SU-DHL-6 (cell line): ENCODE measurements around the gene PSG4.
"Not testable (repeated sequence)": the region's sequence is repeated elsewhere in the genome, so short reads cannot be mapped to it uniquely, and the experiment has no call there.

ENCODE experiments used
- H2AFZ ChIP-seq: fragments of 200-600 bp; sonication (generic); 2 replicates; pipeline ENCODE4 v1.6.1; 2014; ENCODE audit warnings: low read depth, mild to moderate bottlenecking, moderate library complexity, mixed read lengths, antibody characterized with exemption, low read length; ENCODE audit not compliant: severe bottlenecking
- H3F3A ChIP-seq: fragments of 200-600 bp; shearing (Covaris generic); 2 replicates; pipeline ENCODE4 v1.6.0; 2016; ENCODE audit warnings: antibody characterized with exemption, mild to moderate bottlenecking; ENCODE audit not compliant: insufficient read depth
- H3K27ac ChIP-seq: fragments of 200-600 bp; sonication (generic); 2 replicates; pipeline ENCODE4 v1.5.1; 2016; ENCODE audit warnings: low read depth, mild to moderate bottlenecking, low read length, moderate library complexity, mixed read lengths
- H3K27me3 ChIP-seq: fragments of 200-600 bp; sonication (generic), shearing (Covaris generic); 2 replicates; pipeline ENCODE4 v1.6.0; 2014; ENCODE audit warnings: mild to moderate bottlenecking, low read length
- H3K36me3 ChIP-seq: fragments of 200-600 bp; sonication (generic); 2 replicates; pipeline ENCODE4 v1.6.1; 2014; ENCODE audit warnings: mild to moderate bottlenecking, low read length, mixed read lengths
- H3K4me2 ChIP-seq: fragments of 300-600, 200-600 bp; shearing (Covaris generic), sonication (generic); 2 replicates; pipeline ENCODE4 v1.6.0; 2014; ENCODE audit warnings: low read length, low read depth, mild to moderate bottlenecking; ENCODE audit not compliant: poor library complexity, severe bottlenecking
- H3K4me3 ChIP-seq: fragments of 200-600 bp; sonication (generic); 2 replicates; pipeline ENCODE4 v1.5.1; 2014; ENCODE audit warnings: antibody characterized with exemption, low read length, mild to moderate bottlenecking, mixed read lengths; ENCODE audit not compliant: insufficient read depth, poor library complexity, severe bottlenecking
- H3K79me2 ChIP-seq: fragments of 200-600 bp; sonication (generic); 2 replicates; pipeline ENCODE4 v1.6.1; 2014; ENCODE audit warnings: mild to moderate bottlenecking, low read length, moderate library complexity; ENCODE audit not compliant: insufficient read depth
- H3K9ac ChIP-seq: fragments of 200-600 bp; sonication (generic); 2 replicates; pipeline ENCODE4 v1.7.0; 2014; ENCODE audit warnings: mild to moderate bottlenecking, low read length
- H3K9me2 ChIP-seq: fragments of 200-600 bp; sonication (generic); replicated peaks from 2 replicates; pipeline ENCODE4 v1.6.1; 2014; ENCODE audit warnings: low read length; ENCODE audit not compliant: insufficient read depth
- H3K9me3 ChIP-seq: fragments of 200-600 bp; sonication (generic); 2 replicates; pipeline ENCODE4 v1.6.1; 2014; ENCODE audit warnings: low read length, mixed read lengths; ENCODE audit not compliant: insufficient read depth
- H4K20me1 ChIP-seq: fragments of 200-600 bp; sonication (generic); 2 replicates; pipeline ENCODE4 v1.6.1; 2014; ENCODE audit warnings: low read depth, mild to moderate bottlenecking, antibody characterized with exemption, low read length, moderate library complexity, mixed read lengths

Gene PSG4

GRCh38 chr19:43205471-43206105 is at the start of gene PSG4:
TSS of gene PSG4 (minus strand) at chr19:43205638. CDS start at chr19:43205536, 102 bp downstream.
- not testable (repeated sequence) for H3K27me3 ChIP-seq, H2AFZ ChIP-seq, H3K4me2 ChIP-seq, H3K9me2 ChIP-seq, H3F3A ChIP-seq, H4K20me1 ChIP-seq, H3K79me2 ChIP-seq, H3K36me3 ChIP-seq, H3K9ac ChIP-seq, H3K27ac ChIP-seq, H3K4me3 ChIP-seq, H3K9me3 ChIP-seq

- H3K27me3 ChIP-seq, H3K36me3 ChIP-seq, H3K4me3 ChIP-seq, H3K4me2 ChIP-seq, H3F3A ChIP-seq, H3K27ac ChIP-seq, H3K9me2 ChIP-seq, H3K9me3 ChIP-seq, H3K9ac ChIP-seq, H4K20me1 ChIP-seq, H2AFZ ChIP-seq, H3K79me2 ChIP-seq: not testable (repeated sequence)
Observed at GRCh38 chr19:43251428-43251827, 46.0 kb upstream of the PSG4 start.

GRCh38 chr19:43250296-43250695 is 44.9 kb upstream of the PSG4 start:
- H3K27ac ChIP-seq, H3K9ac ChIP-seq, H3K79me2 ChIP-seq: not testable (repeated sequence)

GRCh38 chr19:43248635-43249002 is 43.2 kb upstream of the PSG4 start:
- H4K20me1 ChIP-seq, H3K9me2 ChIP-seq, H3K79me2 ChIP-seq, H2AFZ ChIP-seq, H3K9me3 ChIP-seq, H3K4me3 ChIP-seq, H3K9ac ChIP-seq, H3K27me3 ChIP-seq, H3F3A ChIP-seq, H3K36me3 ChIP-seq, H3K27ac ChIP-seq, H3K4me2 ChIP-seq: not testable (repeated sequence)

More at GRCh38 chr19:43250296-43250695, 44.9 kb upstream of the PSG4 start:
- not testable (repeated sequence) for H3K36me3 ChIP-seq, H3K9me3 ChIP-seq, H3F3A ChIP-seq, H3K4me2 ChIP-seq, H3K27me3 ChIP-seq, H2AFZ ChIP-seq, H3K4me3 ChIP-seq, H3K9me2 ChIP-seq, H4K20me1 ChIP-seq

GRCh38 chr19:43247243-43247880 is 41.9 kb upstream of the PSG4 start:
- H3K9me3 ChIP-seq, H3K9ac ChIP-seq, H3F3A ChIP-seq, H3K4me2 ChIP-seq, H3K9me2 ChIP-seq, H4K20me1 ChIP-seq, H3K79me2 ChIP-seq, H3K27me3 ChIP-seq, H3K27ac ChIP-seq, H3K36me3 ChIP-seq, H2AFZ ChIP-seq, H3K4me3 ChIP-seq: not testable (repeated sequence)

GRCh38 chr19:43245848-43246247 is 40.4 kb upstream of the PSG4 start:
- not testable (repeated sequence) for H3K9ac ChIP-seq, H3K36me3 ChIP-seq, H3K9me3 ChIP-seq, H4K20me1 ChIP-seq, H3K4me3 ChIP-seq, H3K4me2 ChIP-seq, H3F3A ChIP-seq, H3K27me3 ChIP-seq, H2AFZ ChIP-seq, H3K27ac ChIP-seq, H3K79me2 ChIP-seq, H3K9me2 ChIP-seq

GRCh38 chr19:43242211-43242610 is 36.8 kb upstream of the PSG4 start:
- not testable (repeated sequence) for H3K9ac ChIP-seq, H2AFZ ChIP-seq, H3K36me3 ChIP-seq, H3K27me3 ChIP-seq, H3K9me3 ChIP-seq, H4K20me1 ChIP-seq, H3F3A ChIP-seq, H3K4me3 ChIP-seq, H3K79me2 ChIP-seq, H3K4me2 ChIP-seq, H3K9me2 ChIP-seq, H3K27ac ChIP-seq

GRCh38 chr19:43238213-43238612 is 32.8 kb upstream of the PSG4 start:
- H3F3A ChIP-seq, H3K27me3 ChIP-seq, H4K20me1 ChIP-seq, H3K27ac ChIP-seq, H3K9me3 ChIP-seq, H2AFZ ChIP-seq, H3K9me2 ChIP-seq, H3K79me2 ChIP-seq, H3K4me3 ChIP-seq, H3K9ac ChIP-seq, H3K36me3 ChIP-seq, H3K4me2 ChIP-seq: not testable (repeated sequence)
